Mucosa of stomach (tissue), 1 donor: ENCODE data around the gene DMWD.
"Not testable (repeated sequence)": the region's sequence is repeated elsewhere in the genome, so short reads cannot be mapped to it uniquely, and the experiment has no call there.

Source experiments
- H3K27me3 ChIP-seq: one replicate; pipeline ENCODE4 v1.7.0; 2013; ENCODE audit warnings: mild to moderate bottlenecking, low read length; ENCODE audit not compliant: control insufficient read depth, insufficient read depth
- H3K36me3 ChIP-seq: one replicate; pipeline ENCODE4 v1.7.0; 2013; ENCODE audit warnings: low read length; ENCODE audit not compliant: control insufficient read depth, insufficient read depth
- H3K4me1 ChIP-seq: one replicate; pipeline ENCODE4 v1.7.0; 2013; ENCODE audit warnings: mild to moderate bottlenecking, low read length; ENCODE audit not compliant: control insufficient read depth, insufficient read depth
- H3K4me3 ChIP-seq: one replicate; pipeline ENCODE4 v1.7.0; 2013; ENCODE audit warnings: low read length
- H3K9ac ChIP-seq: one replicate; pipeline ENCODE4 v1.7.0; 2013; ENCODE audit warnings: mild to moderate bottlenecking, low read length, moderate library complexity
- H3K9me3 ChIP-seq: one replicate; pipeline ENCODE4 v1.7.0; 2013; ENCODE audit warnings: mild to moderate bottlenecking, low read length, moderate library complexity; ENCODE audit not compliant: control insufficient read depth
- donor health status: Pancreatic carcinoma.

The DMWD gene

DNA sequence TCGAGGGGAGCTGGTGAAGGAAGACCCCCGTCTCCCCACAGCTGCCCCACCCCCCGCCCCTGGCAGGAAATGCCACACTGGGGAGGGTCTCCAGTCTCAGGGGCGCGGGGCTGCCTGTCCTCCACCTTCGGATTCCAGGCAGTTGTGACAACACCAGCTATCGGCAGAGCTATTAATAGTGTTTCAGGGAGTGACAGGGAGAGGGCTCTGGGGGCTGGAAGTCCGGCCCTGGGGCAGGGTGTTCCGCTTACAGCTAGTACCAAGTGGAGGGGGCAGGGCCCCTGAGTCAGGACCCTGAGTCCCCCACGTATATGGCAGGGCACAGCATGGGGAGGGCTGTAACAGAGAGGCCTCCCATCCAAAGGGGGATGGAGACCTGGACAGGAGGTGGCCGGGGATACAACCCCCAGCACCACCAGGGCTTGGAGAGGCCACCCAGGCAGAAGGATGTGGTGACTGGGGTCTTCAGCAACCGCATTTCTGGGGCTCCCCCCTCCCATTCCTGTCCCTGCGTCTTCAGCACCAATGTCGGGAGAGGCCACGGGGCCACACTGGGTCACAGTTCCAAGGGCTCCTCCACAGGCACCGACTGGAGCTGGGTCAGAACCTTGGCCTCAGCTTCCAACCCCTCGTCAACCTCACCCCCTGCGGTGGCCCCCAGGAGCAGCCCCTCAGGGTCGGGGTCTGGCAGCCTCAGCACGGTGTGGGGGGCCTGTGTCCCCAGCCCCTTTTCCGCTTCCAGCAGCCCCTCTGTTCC is 27.5 kb downstream of the DMWD start:
- Histone ChIP-seq H3K36me3 (no peaks in the 10 kb centered on the region), H3K4me1 (peaks cover 20% of the 10 kb centered on the region), H3K27me3 (peaks cover 18% of the 10 kb centered on the region), H3K9ac (no peak overlapping the region), H3K4me3 (no peak overlapping the region), H3K9me3 (no peaks in the 10 kb centered on the region)

DNA sequence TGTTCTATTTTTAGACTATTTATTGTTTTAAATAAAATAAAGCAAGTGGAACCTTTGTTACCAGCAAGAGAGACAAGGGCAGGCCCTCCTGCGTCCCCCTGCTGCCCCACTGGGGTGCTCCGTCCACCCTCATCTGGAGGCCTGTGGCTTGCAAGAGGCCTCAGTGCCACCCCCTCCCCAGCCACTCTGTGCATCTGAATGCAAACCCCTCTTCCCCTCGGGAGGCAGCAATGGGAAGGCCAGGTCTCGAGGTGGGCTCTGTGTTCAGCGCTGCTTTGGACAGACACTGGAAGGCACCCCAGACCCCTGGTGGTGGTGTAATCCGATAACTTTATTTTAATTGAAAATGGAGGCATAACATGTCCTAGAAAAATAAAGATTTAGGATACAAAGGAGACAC is 28.2 kb downstream of the DMWD start:
- no peaks in the 10 kb centered on the region for H3K9me3 ChIP-seq
- H3K4me3 ChIP-seq = no peak overlapping the region
- peaks cover 14% of the 10 kb centered on the region for H3K4me1 ChIP-seq
- H3K36me3 ChIP-seq = no peaks in the 10 kb centered on the region
- H3K9ac ChIP-seq = no peak overlapping the region
- peaks cover 18% of the 10 kb centered on the region for H3K27me3 ChIP-seq

DNA sequence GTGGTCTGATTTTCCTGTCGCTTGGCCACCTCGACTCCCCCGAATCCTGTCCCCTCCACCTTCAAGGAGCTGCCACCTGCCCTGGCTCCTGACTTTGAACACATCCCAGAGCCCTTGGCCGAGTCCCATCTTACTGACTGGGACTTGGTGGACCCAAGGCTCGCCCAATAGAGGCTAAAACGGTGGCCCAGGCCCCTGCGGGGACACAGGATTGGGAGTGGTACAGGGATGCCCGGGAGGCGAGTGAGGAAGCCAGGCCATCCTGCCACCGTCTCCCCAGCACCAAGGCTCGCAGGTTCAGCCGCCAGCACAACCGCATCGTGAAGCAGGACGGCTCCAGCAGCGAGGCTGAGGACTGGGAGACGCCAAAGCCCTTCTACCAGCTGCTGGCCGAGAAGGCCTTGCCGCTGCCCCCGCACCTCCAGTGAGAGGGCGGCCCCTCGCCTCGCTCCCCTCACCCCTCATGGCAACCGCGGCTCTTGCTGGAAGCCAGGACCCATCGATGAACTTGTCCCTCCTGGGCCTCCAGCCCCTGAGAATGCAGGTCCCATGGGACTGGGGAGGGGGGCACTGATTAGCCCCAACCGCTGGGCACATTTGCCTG is 28.9 kb downstream of the DMWD start:
- Histone ChIP-seq H3K4me1 (peaks cover 14% of the 10 kb centered on the region), H3K9ac (no peak overlapping the region), H3K4me3 (no peak overlapping the region), H3K9me3 (no peaks in the 10 kb centered on the region), H3K36me3 (no peaks in the 10 kb centered on the region), H3K27me3 (peaks cover 18% of the 10 kb centered on the region)

DNA sequence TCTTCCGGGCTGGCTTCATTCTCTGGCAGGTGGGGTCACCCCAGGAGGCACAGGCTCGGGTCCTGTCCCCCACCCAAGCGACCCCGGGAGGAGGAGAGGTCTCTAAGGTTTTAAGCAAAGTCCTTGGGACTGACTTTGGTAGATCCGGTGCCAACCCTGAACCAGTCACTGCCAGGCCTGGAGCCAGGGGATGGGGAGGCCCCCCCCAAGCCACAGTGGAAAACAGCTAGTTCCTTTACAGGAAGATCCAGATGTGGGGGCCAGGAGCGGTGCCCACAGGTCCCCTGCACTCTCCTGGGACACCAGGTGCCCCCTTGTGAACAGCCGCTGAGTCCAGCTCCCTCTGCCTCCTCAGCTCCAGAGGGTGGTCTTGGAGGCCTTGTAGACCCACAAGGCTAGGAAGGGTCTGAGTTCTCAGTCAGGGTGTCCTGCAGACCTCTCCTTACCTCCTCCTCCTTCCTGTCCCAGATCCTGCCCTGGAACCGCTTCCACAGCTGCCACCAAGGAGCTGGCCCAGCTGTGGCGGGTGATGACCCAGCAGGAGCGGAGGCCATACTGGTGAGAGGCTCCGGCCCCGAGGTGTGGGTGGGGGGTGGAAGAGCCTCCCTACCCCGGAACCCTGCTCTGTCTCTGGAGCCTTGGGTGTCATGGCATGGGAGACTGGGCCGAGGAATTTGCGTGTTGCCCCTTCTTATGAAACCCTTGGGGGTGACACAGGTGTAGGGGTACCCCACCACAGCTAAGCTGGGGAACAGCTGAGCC is 29.6 kb downstream of the DMWD start:
- no peak overlapping the region for H3K4me3 ChIP-seq
- H3K9ac ChIP-seq = no peak overlapping the region
- peaks cover 14% of the 10 kb centered on the region for H3K4me1 ChIP-seq
- H3K9me3 ChIP-seq = no peaks in the 10 kb centered on the region
- no peaks in the 10 kb centered on the region for H3K36me3 ChIP-seq
- peaks cover 18% of the 10 kb centered on the region for H3K27me3 ChIP-seq

DNA sequence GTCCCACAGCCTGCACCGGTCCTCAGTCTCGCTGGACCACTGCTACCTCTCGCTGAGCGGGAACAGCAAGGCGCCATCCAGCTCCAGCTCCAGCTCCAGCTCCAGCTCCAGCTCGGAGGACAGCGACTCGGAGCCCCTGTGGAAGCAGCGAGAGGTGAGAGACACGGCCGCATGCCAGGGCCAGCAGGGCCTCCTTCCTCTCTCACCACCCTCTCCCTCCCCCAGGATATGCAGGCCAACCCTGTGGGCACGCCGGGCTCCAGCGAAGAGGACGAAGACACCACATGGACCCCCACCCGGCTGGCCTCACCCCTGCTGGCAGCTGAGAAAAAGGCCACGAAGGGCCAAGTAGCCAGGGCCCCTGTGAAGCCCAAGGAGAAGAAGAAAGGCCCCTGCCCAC is 30.9 kb downstream of the DMWD start:
- Histone ChIP-seq H3K9me3 (no peaks in the 10 kb centered on the region), H3K9ac (no peak overlapping the region), H3K36me3 (no peaks in the 10 kb centered on the region), H3K4me3 (no peak overlapping the region), H3K4me1 (peaks cover 8% of the 10 kb centered on the region), H3K27me3 (peaks cover 15% of the 10 kb centered on the region)

DNA sequence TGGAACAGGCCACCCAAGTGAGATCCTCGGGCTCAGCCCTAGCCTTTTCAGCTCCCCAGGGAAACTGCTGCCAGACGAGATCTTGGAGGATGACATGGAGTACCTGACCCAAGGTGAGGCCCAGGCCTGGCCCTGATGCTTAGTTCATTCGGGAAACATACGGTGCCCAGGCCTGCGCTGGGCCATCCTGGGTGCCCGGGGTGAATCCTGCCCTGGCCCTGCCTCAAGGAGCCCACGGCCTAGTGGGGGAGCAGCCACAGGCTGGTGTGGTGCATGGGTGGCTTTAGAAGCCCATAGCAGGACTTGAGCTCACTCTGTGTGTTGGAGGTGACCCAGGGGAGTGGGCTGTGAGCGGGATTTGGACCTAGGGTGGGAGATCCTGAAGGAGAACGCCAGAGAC is 33.7 kb downstream of the DMWD start:
- H3K9ac ChIP-seq = no peak overlapping the region
- no peaks in the 10 kb centered on the region for H3K36me3 ChIP-seq

DNA sequence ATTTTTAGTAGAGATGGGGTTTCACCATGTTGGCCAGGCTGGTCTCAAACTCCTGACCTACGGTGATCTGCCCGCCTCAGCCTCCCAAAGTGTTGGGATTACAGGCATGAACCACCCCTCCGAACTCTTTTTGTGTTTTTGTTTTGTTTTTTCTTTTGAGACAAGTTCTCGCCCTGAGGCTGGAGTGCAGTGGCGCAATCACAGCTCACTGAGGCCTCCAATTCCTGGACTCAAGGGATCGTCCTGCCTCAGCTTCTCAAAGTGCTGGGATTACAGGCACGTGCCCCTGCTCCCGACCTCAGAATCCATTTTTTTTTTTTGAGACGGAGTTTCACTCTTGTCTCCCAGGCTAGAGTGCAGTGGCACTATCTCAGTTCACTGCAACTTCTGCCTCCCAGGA is 35.0 kb downstream of the DMWD start:
- H3K36me3 ChIP-seq = no peaks in the 10 kb centered on the region
- H3K4me3 ChIP-seq = no peak overlapping the region
- H3K9ac ChIP-seq = no peak overlapping the region
- H3K27me3 ChIP-seq = no peaks in the 10 kb centered on the region
- no peaks in the 10 kb centered on the region for H3K4me1 ChIP-seq
- H3K9me3 ChIP-seq = no peaks in the 10 kb centered on the region

More for the DNA sequence above, 33.7 kb downstream of the DMWD start:
- H3K27me3 ChIP-seq = peaks cover 8% of the 10 kb centered on the region
- no peaks in the 10 kb centered on the region for H3K9me3 ChIP-seq
- H3K4me1 ChIP-seq = no peaks in the 10 kb centered on the region
- H3K4me3 ChIP-seq = no peak overlapping the region

DNA sequence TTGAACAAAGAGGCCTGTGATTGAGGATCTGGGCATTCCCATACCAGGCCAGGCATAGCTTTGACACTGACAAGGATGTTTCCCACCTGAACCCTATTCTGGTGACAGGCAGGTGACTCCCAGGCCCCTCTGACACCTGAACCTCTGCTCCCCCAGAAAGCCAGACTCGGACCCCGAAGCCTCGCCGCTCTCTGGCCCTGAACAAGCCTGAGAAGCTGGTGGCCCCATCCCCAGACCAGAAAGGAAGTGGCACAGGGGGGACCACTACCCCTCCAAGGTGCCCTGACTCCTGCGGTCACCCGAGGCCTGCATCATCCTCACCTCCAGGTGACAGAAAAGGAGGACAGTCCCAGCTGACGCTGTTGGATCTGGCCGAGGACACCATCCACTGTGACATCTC is 38.3 kb downstream of the DMWD start:
- Histone ChIP-seq H3K27me3 (no peaks in the 10 kb centered on the region), H3K9ac (no peak overlapping the region), H3K9me3 (no peaks in the 10 kb centered on the region), H3K4me3 (no peak overlapping the region), H3K36me3 (no peaks in the 10 kb centered on the region), H3K4me1 (no peaks in the 10 kb centered on the region)

DNA sequence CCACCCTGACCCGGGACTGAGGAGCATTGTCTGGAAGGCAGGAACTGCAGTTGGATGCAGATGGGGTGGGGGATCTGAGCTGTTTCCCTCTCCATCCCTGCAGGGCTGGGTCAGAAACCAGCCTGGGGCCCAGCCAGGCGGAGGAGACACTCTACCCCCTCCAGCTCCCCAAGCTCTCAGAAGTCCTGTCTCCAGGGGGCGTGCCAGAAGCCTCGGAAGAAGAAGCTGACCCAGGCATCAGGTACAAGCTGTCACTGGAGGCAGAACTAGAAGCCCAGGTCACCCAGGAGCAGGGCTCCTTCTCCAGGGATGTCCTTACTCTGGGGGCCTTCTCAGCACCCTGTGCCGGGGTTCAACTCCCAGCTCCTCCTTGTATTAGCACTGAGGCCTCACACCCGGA is 39.1 kb downstream of the DMWD start:
- Histone ChIP-seq H3K4me1 (no peaks in the 10 kb centered on the region), H3K36me3 (no peaks in the 10 kb centered on the region), H3K4me3 (no peak overlapping the region), H3K27me3 (no peaks in the 10 kb centered on the region), H3K9me3 (no peaks in the 10 kb centered on the region), H3K9ac (no peak overlapping the region)

DNA sequence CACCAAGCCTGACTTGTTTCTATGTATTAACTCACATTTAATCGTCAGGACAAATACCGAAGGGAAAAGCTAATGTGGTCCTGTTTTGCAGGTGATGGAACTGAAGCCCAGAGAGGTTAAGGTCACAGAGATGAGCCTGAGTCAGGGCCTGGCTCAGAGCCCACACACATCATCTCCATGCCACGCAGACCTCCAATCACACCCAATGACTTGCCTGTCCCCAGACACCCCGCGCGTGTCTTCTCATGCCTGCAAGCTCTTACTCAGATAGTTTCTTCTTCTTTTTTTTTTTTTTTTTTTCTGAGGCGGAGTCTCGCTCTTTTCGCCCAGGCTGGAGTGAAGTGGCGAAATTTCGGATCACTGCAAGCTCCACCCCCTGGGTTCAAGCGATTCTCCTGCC is 40.0 kb downstream of the DMWD start:
- H3K4me1 ChIP-seq = no peaks in the 10 kb centered on the region

DNA sequence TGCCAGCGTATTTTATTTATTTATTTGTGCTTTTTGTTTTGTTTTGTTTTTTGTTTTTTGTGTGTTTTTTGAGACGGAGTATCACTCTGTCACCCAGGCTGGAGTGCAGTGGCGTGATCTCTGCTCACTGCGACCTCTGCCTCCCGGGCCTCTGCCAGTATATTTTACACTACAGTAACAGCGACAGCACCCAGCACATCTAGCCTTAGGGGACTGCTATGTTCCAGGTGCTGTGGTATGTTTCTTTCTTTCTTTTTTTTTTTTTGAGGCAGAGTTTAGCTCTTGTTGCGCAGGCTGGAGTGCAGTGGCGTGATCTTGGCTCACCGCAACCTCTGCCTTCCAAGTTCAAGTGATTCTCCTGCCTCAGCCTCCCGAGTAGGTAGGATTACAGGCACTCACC is 41.2 kb downstream of the DMWD start:
- not testable (repeated sequence) for H3K36me3 ChIP-seq, H3K4me1 ChIP-seq, H3K27me3 ChIP-seq, H3K9ac ChIP-seq, H3K9me3 ChIP-seq, H3K4me3 ChIP-seq

More for the DNA sequence above, 40.0 kb downstream of the DMWD start:
- no peak overlapping the region for H3K9ac ChIP-seq
- H3K9me3 ChIP-seq = no peaks in the 10 kb centered on the region
- H3K4me3 ChIP-seq = no peak overlapping the region
- H3K36me3 ChIP-seq = no peaks in the 10 kb centered on the region
- no peaks in the 10 kb centered on the region for H3K27me3 ChIP-seq

DNA sequence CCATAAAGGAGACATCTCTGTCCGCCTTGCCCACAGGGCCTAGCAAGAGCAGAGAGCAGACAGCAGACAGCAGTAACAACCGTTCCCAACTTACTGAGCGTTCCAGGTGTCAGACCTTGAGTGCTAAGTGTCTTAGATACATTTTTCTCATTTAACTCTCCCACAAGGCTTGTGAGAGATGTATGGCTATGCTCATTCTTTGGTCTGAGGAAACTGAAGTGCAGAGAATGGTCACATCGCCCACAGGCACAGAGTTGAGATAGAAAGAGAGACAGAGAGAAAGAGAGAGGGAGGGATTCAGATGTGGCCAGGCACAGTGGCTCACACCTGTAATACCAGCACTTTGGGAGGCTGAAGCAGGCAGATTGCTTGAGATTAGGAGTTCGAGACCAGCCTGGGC is 45.1 kb downstream of the DMWD start:
- no peaks in the 10 kb centered on the region for H3K9me3 ChIP-seq
- H3K4me3 ChIP-seq = no peak overlapping the region
- H3K36me3 ChIP-seq = no peaks in the 10 kb centered on the region
- no peak overlapping the region for H3K9ac ChIP-seq
- H3K4me1 ChIP-seq = no peaks in the 10 kb centered on the region
- H3K27me3 ChIP-seq = peaks cover 3% of the 10 kb centered on the region
